GM18520 (cell line): ENCODE results near the gene SEC63.
"Not testable (repeated sequence)": the region's sequence is repeated elsewhere in the genome, so short reads cannot be mapped to it uniquely, and the experiment has no call there.

Experiments
- ATAC-seq: cut with Tn5 transposase; IDR thresholded peaks from one replicate; pipeline ENCODE4 v1.9.1; 2021; ENCODE audit not compliant: unreplicated experiment

Gene SEC63

DNA sequence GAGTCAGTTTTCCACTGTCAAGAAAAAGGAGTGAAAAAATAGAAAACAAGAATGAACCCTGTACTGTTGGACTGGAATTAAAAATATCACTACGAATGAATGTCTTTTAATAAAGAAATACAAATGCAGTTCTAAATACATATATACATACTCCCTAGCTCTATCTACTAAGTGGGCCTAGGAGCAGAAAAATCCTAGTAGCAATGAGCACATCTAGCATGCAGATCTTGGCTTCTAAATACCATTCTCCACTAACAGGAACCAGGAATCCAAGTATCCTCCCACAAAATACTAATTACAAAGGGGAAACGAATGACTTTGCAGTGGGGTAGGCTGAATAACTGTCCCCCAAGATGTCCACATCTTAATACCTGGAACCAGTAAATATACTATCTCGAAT is 25.4 kb downstream of the SEC63 start:
- ATAC-seq: no peak

DNA sequence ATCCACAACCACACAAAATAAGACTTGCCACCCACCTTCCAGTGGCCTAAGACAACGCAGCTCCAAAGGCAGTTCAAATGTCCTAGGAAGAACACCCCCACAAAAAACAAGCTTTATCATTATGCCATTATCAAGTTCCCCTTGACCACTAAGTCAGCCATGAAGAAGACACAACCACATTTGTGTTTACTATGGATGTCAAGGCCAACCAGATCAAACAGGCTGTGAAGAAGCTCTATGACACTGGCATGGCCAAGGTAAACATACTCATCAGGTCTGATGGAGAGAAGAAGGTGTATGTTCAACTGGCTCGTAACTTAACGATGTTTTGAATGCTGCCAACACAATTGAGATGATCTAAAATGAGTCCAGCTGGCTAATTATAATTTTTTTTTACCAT is 26.1 kb downstream of the SEC63 start:
- ATAC-seq: no peak

DNA sequence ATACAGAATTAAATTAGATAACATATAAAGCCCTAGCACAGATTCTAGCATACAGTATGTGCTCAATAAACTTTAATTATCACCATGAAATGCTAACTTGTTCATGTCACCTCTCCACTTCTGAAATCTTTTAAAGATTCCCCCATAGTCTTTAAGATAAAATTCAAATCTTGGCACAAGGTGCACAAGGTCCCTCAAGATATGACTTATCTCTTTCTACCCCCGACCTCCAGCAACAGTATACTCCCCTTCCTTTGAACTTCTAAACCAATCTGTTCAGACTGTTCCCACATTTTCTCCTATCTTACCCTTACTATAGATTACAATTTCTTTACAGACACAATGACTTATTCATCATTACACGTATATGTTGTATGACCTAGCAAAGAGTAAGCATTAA is 29.0 kb downstream of the SEC63 start:
- no peak for ATAC-seq

- not testable (repeated sequence) for ATAC-seq
Observed at GRCh38 chr6:107926697-107927544, 31.1 kb downstream of the SEC63 start.

DNA sequence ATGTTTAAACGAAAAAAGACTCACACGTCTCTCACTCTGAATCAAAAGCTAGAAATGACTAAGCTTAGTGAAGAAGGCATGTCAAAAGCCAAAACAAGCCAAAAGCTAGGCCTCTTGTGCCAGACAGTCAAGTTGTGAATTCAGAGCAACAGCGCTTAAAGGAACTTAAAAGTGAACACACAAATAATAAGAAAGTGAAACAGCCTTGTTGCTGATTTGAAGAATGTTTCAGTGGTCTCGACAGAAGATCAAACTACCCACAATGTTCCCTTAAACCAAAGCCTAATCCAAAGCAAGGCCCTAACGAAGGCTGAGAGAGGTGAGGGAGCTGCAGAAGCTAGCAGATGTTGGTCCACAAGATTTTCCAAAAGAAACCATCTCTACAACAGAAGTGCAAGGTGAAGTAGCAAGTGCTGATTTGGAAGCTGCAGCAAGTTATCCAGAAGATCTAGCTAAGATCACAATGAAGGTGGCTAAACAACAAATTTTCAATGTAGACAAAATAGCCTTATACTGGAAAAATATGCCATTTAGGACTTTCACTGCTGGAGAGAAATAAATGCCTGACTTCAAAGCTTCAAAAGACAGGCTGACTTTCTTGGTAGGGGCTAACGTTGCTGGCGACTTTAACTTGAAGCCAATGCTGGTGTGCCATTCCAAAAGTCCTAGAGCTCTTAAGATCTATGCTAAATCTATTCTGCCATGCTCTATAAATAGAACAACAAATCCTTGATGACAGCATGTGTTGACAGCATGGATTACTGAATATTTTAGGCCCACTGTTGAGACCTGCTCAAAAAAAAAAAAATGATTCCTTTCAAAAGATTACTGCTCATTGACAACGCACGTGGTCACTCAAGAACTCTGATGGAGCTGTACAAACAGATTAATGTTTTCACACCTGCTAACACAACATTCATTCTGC is 40.3 kb downstream of the SEC63 start:
- no peak for ATAC-seq

DNA sequence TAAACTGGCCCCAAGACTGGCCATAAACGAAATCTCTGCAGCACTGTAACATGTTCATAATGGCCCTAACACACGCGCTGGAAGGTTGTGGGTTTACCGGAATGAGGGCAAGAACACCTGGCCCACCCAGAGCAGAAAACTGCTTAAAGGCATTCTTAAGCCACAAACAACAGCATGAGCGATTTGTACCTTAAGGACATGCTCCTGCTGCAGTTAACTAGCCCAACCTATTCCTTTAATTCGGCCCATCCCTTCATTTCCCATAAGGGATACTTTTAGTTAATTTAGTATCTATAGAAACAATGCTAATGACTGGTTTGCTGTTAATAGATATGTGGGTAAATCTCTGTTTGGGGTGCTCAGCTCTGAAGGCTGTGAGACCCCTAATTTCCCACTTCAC is 41.0 kb downstream of the SEC63 start:
- ATAC-seq: not testable (repeated sequence)

GRCh38 chr6:107911692-107912091 is 46.3 kb downstream of the SEC63 start:
- ATAC-seq: no peak

DNA sequence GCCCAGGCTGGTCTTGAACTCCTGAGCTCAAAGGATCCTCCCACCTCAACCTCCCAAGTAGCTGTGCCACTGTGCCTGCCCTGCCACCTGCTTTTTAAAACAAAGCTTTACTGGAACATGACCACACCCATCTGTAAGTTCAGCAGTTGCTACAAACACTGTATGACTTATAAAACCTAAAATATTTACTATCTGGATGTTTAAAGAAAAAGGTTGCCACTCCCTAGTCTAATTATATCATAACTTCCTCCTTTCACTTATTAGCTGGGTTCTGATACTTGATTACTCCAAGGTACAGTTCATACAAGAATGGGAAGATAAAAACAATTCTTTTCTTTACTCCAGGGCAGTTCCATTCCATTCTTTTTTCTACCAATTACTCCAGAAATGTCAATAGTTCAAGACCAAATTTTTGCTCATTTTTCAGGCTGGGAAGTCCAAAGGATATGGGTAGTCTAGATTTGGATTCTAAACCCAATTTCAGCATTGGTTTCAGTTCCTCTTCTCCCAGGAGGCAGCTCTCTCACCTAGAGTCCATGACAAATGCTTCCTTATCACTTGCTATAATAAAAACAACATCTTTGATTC is 63.1 kb downstream of the SEC63 start:
- no peak for ATAC-seq

DNA sequence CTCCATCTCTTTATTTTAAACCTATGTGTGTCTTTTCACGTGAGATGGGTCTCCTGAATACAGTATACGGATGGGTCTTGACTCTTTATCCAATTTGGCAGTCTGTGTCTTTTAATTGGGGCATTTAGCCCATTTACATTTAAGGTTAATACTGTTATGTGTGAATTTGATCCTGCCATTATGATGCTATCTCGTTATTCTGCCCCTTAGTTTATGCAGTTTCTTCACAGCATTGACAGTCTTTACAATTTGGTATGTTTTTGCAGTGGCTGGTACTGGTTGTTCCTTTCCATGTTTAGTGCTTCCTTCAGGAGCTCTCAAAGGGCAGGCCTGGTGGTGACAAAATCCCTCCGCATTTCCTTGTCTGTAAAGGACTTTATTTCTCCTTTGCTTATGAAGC is 67.6 kb downstream of the SEC63 start:
- ATAC-seq: not testable (repeated sequence)

- ATAC-seq: not testable (repeated sequence)
Observed at GRCh38 chr6:107885950-107886349, 72.1 kb downstream of the SEC63 start.

- no peak for ATAC-seq
Observed at GRCh38 chr6:107879941-107880340, 78.1 kb downstream of the SEC63 start.

GRCh38 chr6:107877968-107878367 is 80.0 kb downstream of the SEC63 start:
- no peak for ATAC-seq

GRCh38 chr6:107871976-107872375 is 86.0 kb downstream of the SEC63 start:
- ATAC-seq: no peak

GRCh38 chr6:107871512-107871911 is 86.5 kb downstream of the SEC63 start:
- ATAC-seq: not testable (repeated sequence)

- ATAC-seq: no peak
Observed at GRCh38 chr6:107871016-107871415, 87.0 kb downstream of the SEC63 start.

DNA sequence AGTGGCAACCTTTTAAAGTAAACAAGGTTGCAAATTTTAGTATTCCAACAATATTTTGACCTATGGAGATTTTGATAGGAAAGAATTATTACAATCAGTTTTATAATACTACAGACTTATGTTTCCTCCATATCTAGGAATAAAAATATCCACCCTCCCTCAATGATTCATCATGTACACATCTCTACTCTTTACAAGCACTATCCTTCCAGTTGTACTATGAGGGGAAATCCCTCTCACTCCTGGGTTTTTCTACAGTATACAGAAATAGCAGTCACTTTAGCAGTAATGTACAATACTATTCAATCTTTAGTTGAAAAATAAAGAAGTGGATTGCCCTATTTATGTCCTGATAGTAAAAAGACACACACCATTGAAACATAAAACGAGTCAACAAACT is 87.6 kb downstream of the SEC63 start:
- ATAC-seq: no peak

DNA sequence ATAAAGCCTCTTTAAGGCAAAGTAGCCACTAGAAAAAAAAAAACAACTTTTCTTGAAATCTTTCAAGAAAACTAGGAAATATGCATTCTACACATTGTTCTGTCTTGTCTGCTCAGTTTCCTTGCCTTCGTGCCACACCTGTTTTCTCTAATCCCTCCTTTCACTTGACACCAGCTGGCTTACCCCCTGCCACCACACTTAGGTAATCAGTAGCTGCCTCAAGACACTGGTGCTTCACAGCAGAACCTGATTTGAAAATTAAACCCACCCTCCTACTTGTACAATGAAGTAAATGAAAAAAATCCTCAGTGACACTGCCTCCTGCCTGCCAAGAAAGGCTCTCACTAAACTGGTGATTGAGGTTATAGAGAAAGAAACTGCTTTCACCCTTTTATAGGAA is 88.1 kb downstream of the SEC63 start:
- no peak for ATAC-seq

DNA sequence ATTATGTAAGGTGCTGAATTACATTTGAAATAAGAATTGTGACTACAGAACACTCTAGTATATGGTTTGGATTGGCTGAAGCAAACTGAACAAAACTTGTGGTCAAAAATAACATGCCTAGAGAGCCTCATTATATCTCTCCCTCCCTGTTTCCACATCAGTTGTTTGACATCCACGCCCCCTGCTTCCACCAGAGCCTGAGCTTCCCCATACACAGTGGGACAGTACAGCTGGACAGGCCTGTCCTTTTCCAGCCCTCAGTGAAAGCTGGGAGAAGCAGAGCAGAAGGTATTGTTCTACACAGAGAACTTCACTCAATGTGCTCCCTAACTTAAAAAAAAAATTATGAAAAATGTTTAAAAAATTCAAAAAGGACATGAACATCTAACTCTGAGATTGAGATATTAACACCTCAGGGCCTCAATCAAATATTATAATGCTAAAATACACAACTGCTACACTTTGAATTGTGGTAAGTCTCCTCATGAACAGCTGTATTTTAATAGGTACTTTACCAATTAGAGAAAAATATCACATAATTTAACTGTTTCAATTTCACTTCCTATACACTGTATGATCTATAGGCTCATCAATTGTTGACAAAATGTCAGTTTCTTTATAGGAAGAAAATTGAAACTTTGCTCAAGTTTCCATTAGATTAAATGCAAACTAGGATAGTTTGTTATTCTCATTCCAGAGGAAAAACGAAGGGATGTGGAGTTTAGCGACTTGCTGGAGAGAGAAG is 89.0 kb downstream of the SEC63 start:
- no peak for ATAC-seq

DNA sequence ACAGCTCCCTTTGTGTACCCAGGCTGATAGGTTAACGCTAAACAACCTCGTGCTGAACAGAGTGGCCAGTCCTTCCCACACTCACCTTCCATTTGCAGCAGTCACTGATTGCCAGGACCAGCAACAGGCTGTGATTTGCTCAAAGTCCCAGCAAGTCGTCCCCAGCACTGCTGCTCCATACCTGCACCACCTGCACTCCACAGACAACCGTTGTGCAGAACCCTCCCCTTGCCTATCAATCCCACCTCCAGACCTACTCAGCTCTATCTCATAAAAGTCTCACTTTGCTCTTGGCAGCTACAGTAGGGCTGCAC is 90.7 kb downstream of the SEC63 start:
- no peak for ATAC-seq

DNA sequence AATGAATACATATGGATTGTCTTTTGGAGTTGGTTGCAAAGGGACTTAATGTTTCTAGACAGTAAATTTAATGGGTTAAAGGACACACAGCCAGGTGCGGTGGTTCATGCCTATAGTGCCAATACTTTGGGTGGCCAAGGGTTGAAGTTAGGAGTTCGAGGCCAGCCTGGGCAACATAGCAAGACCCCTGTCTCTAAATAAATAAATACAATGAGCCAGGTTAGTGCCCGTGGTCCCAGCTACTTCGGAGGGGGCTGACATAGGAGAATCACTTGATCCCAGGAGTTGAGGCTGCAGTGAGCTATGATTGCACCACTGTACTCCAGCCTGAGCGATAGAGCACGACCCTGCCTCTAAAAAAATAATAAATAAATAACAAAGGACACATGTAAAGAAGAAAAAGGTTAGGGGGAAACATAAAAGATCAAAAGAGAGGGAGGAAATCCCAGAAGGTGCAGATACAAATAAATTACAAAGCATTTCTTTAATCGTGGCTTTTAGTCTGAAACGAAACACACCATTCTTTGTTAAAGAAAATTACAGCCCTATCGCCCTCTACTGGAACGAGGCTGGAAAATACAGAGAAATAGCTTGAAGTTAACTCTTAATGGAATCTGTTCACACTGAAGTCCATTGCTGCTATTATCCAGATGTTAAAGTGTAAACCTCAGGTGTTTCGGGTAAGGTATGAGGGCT is 91.3 kb downstream of the SEC63 start:
- no peak for ATAC-seq
